Stimulated activated CD4-positive, alpha-beta T cell treated with anti-CD3 and anti-CD28 coated beads, Interleukin-15, amount 100 ng/mL, for 1 hour (primary cell): ENCODE data around the gene TMOD1.
"Not testable (repeated sequence)": the region's sequence is repeated elsewhere in the genome, so short reads cannot be mapped to it uniquely, and the experiment has no call there.

Experiments
- DNase-seq, 2 donors: peaks; one replicate each; pipeline ENCODE4 v3.0.0-alpha.2; 2020; ENCODE audit warnings: low read depth in 1 of 2, low spot score in 1 of 2

TMOD1 gene

DNA sequence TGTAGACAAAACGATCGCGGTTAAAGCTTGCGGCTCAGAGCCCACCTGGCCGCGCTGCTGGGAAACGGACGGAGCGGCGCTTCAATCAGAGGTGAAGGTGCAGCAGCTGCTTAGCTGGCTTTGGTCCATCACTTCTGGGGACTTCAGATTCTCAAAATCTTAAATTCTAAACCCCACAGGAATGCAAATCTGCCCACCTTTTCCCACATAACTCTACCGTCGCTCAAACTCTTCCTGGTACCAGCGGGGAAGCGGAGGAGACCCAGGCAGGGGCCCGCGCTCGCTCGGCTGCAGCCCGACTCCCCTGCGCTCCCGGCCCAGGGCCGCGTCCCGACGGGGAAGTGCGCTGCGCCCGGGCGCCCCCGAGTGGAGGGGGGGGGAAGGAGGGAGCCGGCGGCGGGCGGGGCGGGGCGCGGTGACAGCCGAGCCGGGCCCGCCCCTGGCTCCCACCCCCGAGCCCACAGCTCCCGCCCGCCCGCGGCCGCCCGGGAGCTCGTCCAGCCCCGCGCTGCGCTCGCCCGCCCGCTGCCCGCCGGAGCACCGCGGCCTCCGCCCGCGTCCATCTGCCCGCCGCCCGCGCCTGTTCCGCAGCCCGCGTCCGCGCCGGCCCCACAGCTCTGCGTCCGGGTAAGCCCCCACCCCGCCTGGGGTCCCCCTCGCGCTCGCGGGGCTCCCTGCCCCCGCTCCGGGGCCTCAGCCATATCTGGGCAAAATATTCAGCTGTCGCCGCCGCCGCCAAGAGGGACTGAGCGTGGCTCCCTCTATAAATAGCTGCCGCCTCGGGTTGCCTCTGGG is at the start of gene TMOD1:
Gene TMOD1 (plus strand): TSS at position 490 of the 795 bp plus-strand sequence. CDS start 22,523 bp downstream, outside the sequence.
- peak in 1 of 2 donors; percentile 28 for DNase-seq

GRCh38 chr9:97453573-97453972 is 47.9 kb upstream of the TMOD1 start:
- not testable (repeated sequence) for DNase-seq

GRCh38 chr9:97456841-97457240 is 44.6 kb upstream of the TMOD1 start:
- not testable (repeated sequence) for DNase-seq

GRCh38 chr9:97459326-97459725 is 42.1 kb upstream of the TMOD1 start:
- DNase-seq, result no peak

DNA sequence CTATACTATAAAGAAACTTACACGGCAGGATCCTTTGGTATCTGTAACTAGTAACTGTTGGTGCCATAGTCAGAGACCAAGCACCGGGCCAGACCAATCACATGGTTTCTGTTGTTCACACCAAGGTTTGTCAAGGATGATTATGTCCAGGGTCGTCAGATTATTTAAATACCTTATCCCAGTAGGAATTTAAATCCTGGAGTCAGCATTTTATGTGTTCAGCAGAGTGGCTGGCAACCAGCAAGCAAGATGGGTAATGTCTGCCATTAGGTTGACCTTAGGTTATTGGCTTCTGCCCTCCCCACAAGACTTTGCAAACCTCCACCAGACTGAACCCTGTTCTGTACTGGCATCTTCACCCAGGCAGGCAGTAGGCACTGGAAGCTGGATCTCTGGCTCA is 39.3 kb upstream of the TMOD1 start:
- DNase-seq, result no peak

- DNase-seq, result no peak
Measured at GRCh38 chr9:97462914-97463313, 38.6 kb upstream of the TMOD1 start.

GRCh38 chr9:97468658-97469448 is 32.6 kb upstream of the TMOD1 start:
- peak in 1 of 2 donors; percentile 25 for DNase-seq

DNA sequence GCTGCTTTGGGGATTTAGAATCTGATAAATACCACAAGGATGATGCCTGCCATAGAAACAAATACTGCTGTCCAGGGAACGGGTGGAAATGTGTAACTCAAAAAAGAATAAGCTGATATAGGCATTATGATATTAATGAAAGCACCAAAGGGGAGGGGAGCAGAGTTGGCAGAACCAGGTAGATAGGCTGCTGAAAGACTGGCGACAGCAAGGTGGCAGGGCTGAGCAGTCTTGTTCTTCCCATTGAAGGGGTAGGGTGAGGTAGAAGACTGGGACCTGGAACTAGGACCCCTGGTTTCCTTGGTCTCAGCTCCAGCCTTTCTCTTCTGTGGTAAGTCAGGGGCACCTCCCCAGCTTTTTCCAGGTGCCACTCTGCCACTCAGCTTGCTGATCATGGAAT is 31.4 kb upstream of the TMOD1 start:
- DNase-seq, result no peak

DNA sequence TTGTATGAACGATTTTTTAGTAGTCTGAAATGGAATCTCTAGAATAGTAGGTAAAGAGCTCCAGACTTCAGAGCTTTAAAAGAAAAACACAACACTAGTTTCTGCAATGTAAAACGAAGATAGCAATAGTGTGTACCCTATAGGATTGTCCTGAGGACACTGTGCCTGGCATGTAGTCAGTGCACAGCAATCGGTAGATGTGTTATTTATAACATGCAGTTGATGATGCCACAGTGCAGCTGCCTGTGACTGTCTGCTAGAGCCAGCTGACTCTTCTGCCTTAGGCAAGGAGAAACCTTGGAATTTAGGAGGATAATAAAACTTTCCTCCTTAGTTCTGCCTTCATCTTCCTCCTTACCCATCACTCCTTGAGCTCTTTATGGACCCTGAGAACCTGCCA is 27.7 kb upstream of the TMOD1 start:
- no peak for DNase-seq

DNA sequence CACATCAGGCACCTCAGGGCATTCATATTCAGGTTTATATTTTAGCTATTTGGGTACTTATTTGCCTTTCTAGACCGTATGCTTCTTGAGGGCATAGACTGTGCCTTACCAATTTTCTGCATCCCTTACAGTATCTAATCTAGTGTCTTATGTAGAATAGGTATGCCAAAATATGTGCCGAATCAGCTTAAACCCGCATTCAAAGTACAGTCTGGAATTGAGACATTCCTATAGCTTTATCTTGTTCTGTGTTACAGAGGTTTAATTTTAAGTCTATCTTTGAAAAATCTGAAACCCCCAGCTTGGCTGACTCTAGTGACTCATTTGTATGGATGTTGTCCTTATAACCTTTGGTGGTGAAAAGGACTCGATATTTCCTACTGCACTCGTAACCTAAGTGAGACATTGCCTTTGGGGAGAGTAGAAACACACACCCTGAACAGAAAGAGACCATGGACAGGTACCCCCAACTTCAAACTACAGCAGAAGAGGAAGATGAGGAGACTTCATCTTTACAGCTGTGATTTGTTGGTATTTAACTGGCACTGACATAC is 27.0 kb upstream of the TMOD1 start:
- DNase-seq, result no peak

DNA sequence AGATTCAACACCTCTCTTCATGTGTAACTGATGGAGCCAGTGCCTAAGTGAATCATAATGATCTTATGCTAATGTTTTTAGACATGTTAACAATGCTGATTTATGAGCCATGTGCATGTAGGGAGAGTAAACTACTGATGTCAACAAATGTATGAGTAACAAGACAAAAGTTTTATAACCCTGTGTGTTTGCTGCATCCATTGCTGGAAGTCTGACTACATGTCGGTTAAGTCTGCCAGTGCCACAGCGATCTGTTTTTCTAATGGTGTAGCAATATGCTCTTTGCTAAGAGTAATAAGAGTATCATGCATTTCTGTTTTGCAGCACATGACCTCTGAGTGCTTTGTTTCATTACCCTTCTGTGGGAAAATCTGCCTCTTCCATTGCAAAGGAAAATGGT is 26.4 kb upstream of the TMOD1 start:
- no peak for DNase-seq

DNA sequence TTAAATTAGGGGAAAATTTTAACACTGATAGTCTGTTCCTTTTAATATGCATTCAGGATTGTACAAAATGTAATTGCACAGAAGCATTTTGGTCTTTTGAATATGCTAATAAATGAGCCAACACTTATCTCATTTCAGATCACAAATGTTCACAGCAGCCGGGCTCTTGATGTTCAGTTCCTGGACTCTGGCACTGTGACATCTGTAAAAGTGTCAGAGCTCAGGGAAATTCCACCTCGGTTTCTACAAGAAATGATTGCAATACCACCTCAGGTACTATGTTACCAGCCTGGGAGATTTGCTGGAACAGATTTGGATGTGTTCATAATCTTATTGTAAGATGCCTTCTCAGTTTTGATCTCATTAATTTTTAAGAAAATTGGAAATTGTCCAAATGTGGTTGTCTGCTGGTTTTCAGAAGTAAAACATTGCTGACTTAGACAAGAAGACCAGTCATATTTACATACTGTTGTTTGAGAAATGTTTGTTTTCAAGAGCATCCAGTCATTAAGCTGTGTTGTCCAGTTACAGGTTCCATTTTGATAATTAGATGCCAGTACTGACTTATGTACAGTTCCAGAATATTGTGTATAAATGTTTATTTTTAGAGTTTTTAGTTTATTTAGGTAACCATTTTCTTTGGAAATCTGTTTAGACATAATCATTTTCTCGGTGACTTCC is 23.0 kb upstream of the TMOD1 start:
- no peak for DNase-seq

DNA sequence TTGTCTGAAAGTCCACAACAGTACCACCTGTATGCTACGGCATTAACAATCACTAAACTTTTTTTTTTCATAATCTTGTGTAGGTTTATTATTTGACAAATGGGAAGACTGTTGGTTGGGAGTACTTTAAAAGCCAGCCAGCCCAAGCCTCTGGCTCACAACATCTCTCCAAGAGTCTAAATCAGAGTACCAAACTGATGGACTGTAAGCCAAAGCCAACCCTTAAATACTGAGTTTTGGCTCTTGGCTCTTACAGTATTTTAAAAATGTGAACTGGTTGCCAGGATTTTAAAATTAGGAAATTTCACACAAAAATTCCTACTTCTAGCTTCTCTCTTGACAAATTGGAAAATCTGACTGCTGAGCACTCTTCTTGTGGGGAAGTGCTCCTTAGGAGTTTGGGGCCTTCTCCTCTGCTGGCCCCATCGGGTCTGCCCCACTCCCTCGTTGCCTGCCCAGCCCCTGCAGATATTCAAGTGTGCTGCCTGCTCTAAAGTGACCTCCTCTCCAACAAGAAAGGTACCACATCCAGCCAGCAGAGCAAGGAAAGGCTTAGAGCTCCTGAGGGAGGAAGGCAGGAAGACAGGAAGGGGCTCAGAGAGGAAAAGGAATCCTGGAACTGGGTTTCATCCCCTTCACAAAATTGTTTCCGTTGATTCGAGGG is 21.8 kb upstream of the TMOD1 start:
- DNase-seq, result no peak

GRCh38 chr9:97480174-97480573 is 21.3 kb upstream of the TMOD1 start:
- no peak for DNase-seq

DNA sequence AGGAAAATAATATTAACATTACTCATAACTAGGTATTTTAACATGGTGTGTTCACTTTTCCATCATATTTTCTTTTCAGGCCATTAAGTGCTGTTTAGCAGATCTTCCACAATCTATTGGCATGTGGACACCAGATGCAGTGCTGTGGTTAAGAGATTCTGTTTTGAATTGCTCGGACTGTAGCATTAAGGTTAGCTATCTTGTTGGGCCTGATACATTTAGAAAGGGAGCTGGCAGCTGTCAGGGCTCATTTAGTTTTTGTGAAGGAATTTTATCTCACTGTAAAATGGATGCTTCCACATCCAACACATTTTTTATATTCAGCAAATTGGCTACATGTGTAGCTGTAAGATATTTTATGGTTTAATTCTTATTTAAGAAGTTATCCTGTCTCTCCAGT is 20.7 kb upstream of the TMOD1 start:
- no peak for DNase-seq

DNA sequence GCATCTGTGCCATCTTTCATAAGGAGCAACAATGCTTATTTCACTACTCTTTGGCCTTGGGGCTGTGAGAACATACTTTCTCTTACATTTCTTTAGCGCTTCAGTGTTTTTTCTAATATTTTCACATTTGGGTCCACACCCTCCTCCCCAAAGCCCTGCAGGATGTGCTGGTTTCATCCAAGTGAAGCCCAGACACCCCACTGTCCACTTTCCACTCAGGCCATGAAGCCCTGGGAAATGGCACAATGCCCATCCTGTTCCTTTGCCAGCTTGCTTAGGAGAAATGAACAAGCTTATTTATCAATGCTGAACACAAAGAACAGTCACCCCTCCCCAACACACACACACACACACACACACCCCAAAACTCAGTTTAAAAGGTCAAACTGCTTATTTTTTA is 17.3 kb upstream of the TMOD1 start:
- no peak for DNase-seq

GRCh38 chr9:97487107-97487506 is 14.4 kb upstream of the TMOD1 start:
- no peak for DNase-seq

DNA sequence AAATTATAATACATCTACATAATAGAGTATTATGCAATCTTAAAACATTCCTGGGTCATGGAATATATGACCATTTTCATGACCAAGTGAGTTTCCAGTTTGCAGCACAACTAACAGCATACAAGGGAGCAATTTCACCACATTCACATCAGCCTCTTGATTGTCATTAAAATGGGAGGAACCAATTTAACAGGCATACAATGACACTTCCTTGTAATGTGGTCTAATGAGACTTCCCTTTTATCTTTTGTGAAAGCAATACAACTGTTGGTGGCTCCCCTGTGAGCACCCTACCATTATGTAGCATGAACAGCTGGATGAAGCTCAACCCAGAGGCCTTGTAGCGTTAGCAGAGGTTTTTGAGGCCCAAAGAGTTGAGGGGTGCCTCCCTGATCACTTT is 13.6 kb upstream of the TMOD1 start:
- no peak for DNase-seq

GRCh38 chr9:97491216-97491999 is 10.1 kb upstream of the TMOD1 start:
- no peak for DNase-seq
